Colon (tissue), 2 donors: ENCODE data around the gene CLIC5.

Experiments used
- FAIRE-seq: peaks from 2 replicates; lab custom pipeline; 2012; peaks lifted over from hg19 to GRCh38; lab: Jason Lieb, UNC
- donor health status: control.
- donor health status: control.

The CLIC5 gene

GRCh38 chr6:45838451-45838850, 177.2 kb downstream of the CLIC5 start:
- no peak for FAIRE-seq

- no peak for FAIRE-seq
These were observed 178.0 kb downstream of the CLIC5 start for GRCh38 chr6:45837541-45838200.

GRCh38 chr6:45836984-45837383, 178.7 kb downstream of the CLIC5 start:
- no peak for FAIRE-seq

- no peak for FAIRE-seq
These were observed 179.2 kb downstream of the CLIC5 start for GRCh38 chr6:45836438-45836824.

GRCh38 chr6:45835721-45836437, 179.8 kb downstream of the CLIC5 start:
- FAIRE-seq, result no peak

GRCh38 chr6:45832063-45832462, 183.6 kb downstream of the CLIC5 start:
- FAIRE-seq, result no peak
